IMR-90 (cell line): ENCODE data around the gene ZNF763. TPM values are rescaled to one million over a fixed set of nuclear protein-coding genes. Genes with fewer than 3 reads are reported as not detected.

Source experiments
- ATAC-seq: fragments of 200-7000 bp; cut with Tn5 transposase; 2 replicates; pipeline ENCODE4 v1.9.1; 2020; ENCODE audit warnings: low read depth, mild to moderate bottlenecking, moderate library complexity
- BruUV-seq: library from RNA; stranded (reverse); fragments of 400-500 nt; replicated peaks from 2 replicates; lab custom pipeline; 2021; lab: Mats Ljungman, UMichigan
- CTCF ChIA-PET: fragments of 300-600 bp; formaldehyde crosslinking; extraction: SDS; loops from one replicate; lab custom pipeline; 2021; ENCODE audit warnings: antibody characterized with exemption; lab: Yijun Ruan, JAX
- POLR2A ChIA-PET: fragments of 300-600 bp; sonication (Branson Sonifier 250); formaldehyde crosslinking; loops from one replicate; lab custom pipeline; 2022; ENCODE audit warnings: antibody characterized with exemption; ENCODE audit not compliant: unreplicated experiment; lab: Charles Lee
- DNase-seq: peaks from one replicate; pipeline ENCODE4 v3.0.0; 2013
- H2AFZ ChIP-seq: replicated peaks from 2 replicates; pipeline ENCODE3; 2013; ENCODE audit warnings: low read length, mild to moderate bottlenecking; ENCODE audit not compliant: poor library complexity
- H2AK5ac ChIP-seq: 2 replicates; pipeline ENCODE4 v1.6.1; 2013; ENCODE audit warnings: low read depth, low read length, inconsistent platforms
- H2AK9ac ChIP-seq: replicated peaks from 2 replicates; pipeline ENCODE3; 2013; ENCODE audit warnings: mild to moderate bottlenecking, low read depth, low read length, moderate library complexity; ENCODE audit not compliant: poor library complexity
- H2BK120ac ChIP-seq: 2 replicates; pipeline ENCODE4 v1.6.1; 2013; ENCODE audit warnings: low read depth, low read length, inconsistent platforms
- H2BK15ac ChIP-seq: 3 replicates; pipeline ENCODE4 v1.6.1; 2013; ENCODE audit warnings: low read depth, low read length, inconsistent platforms
- H2BK20ac ChIP-seq: 2 replicates; pipeline ENCODE4 v1.6.1; 2013; ENCODE audit warnings: low read depth, mild to moderate bottlenecking, inconsistent platforms, low read length, moderate library complexity
- H2BK5ac ChIP-seq: 2 replicates; pipeline ENCODE4 v1.6.1; 2013; ENCODE audit warnings: mild to moderate bottlenecking, low read depth, low read length, inconsistent platforms; ENCODE audit not compliant: poor library complexity, severe bottlenecking
- H3K14ac ChIP-seq: replicated peaks from 2 replicates; pipeline ENCODE4 v1.6.1; 2013; ENCODE audit warnings: low read depth, low read length, inconsistent platforms
- H3K18ac ChIP-seq: 2 replicates; pipeline ENCODE4 v1.6.1; 2013; ENCODE audit warnings: low read depth, low read length, control low read depth
- H3K23ac ChIP-seq: 2 replicates; pipeline ENCODE4 v1.6.1; 2013; ENCODE audit warnings: low read depth, low read length, inconsistent platforms
- H3K27ac ChIP-seq: 2 replicates; pipeline ENCODE4 v1.5.1; 2013; ENCODE audit warnings: mild to moderate bottlenecking, control low read depth, low read length; ENCODE audit not compliant: insufficient read depth
- H3K27me3 ChIP-seq: 2 replicates; pipeline ENCODE4 v1.6.1; 2013; ENCODE audit warnings: low read length; ENCODE audit not compliant: control insufficient read depth, insufficient read depth
- H3K36me3 ChIP-seq: 2 replicates; pipeline ENCODE4 v1.6.1; 2013; ENCODE audit warnings: low read length, mixed read lengths; ENCODE audit not compliant: control insufficient read depth, insufficient read depth
- H3K4ac ChIP-seq: 2 replicates; pipeline ENCODE4 v1.6.1; 2013; ENCODE audit warnings: low read depth, low read length, inconsistent platforms
- H3K4me1 ChIP-seq: 2 replicates; pipeline ENCODE4 v1.6.1; 2013; ENCODE audit warnings: low read length, mixed read lengths; ENCODE audit not compliant: control insufficient read depth, insufficient read depth
- H3K4me2 ChIP-seq: 2 replicates; pipeline ENCODE4 v1.6.1; 2013; ENCODE audit warnings: low read depth, mild to moderate bottlenecking, control low read depth, low read length, moderate library complexity
- H3K4me3 ChIP-seq: 2 replicates; pipeline ENCODE4 v1.5.1; 2013; ENCODE audit warnings: low read depth, mild to moderate bottlenecking, control low read depth, low read length, moderate library complexity; ENCODE audit not compliant: insufficient read depth
- H3K56ac ChIP-seq: 2 replicates; pipeline ENCODE4 v1.6.1; 2013; ENCODE audit warnings: low read length, inconsistent platforms; ENCODE audit not compliant: insufficient read depth; ENCODE audit errors: extremely low read depth
- H3K79me1 ChIP-seq, 2 experiments: 2 replicates each; pipeline ENCODE4 v1.6.1; 2013; ENCODE audit warnings: low read length in 2 of 2, inconsistent platforms in 1 of 2, low read depth in 1 of 2
- H3K9ac ChIP-seq: 2 replicates; pipeline ENCODE4 v1.6.1; 2013; ENCODE audit warnings: low read depth, low read length, control low read depth
- H3K9me1 ChIP-seq: 2 replicates; pipeline ENCODE4 v1.6.1; 2013; ENCODE audit warnings: low read length, inconsistent platforms; ENCODE audit not compliant: insufficient read depth
- H3K9me3 ChIP-seq: 2 replicates; pipeline ENCODE4 v1.6.1; 2013; ENCODE audit warnings: low read length; ENCODE audit not compliant: control insufficient read depth, insufficient read depth
- H4K20me1 ChIP-seq: 2 replicates; pipeline ENCODE4 v1.6.1; 2013; ENCODE audit warnings: low read length, inconsistent platforms; ENCODE audit not compliant: insufficient read depth
- H4K5ac ChIP-seq: 2 replicates; pipeline ENCODE4 v1.6.1; 2013; ENCODE audit warnings: mild to moderate bottlenecking, low read depth, low read length, control low read depth
- H4K8ac ChIP-seq, 2 experiments: 2 replicates each; pipeline ENCODE4 v1.6.1; 2013; ENCODE audit warnings: low read depth in 2 of 2, low read length in 2 of 2, control low read depth in 1 of 2, inconsistent platforms in 1 of 2
- H4K91ac ChIP-seq: 2 replicates; pipeline ENCODE4 v1.6.1; 2013; ENCODE audit warnings: low read depth, low read length, inconsistent platforms; ENCODE audit not compliant: insufficient read depth
- BHLHE40 ChIP-seq: fragments of 150-350 bp; IDR thresholded peaks from 2 replicates; pipeline ENCODE4 v1.6.1; 2016; ENCODE audit warnings: mild to moderate bottlenecking, low read depth, low read length
- CEBPB ChIP-seq: IDR thresholded peaks from 2 replicates; pipeline ENCODE4 v1.6.1; 2012; ENCODE audit warnings: low read depth, low read length, improper control_type of control experiment
- CHD1 ChIP-seq: IDR thresholded peaks from 2 replicates; pipeline ENCODE4 v1.6.1; 2012; ENCODE audit warnings: low read depth, low read length, improper control_type of control experiment
- FOS ChIP-seq: fragments of 150-350 bp; IDR thresholded peaks from 2 replicates; pipeline ENCODE4 v1.6.1; 2016; ENCODE audit warnings: low read depth, low read length
- MAZ ChIP-seq: IDR thresholded peaks from 2 replicates; pipeline ENCODE4 v1.6.1; 2012; ENCODE audit warnings: low read depth, mild to moderate bottlenecking, low read length, improper control_type of control experiment, moderate library complexity, borderline replicate concordance
- MXI1 ChIP-seq: IDR thresholded peaks from 2 replicates; pipeline ENCODE4 v1.6.1; 2012; ENCODE audit warnings: low read depth, mild to moderate bottlenecking, low read length, moderate library complexity, borderline replicate concordance
- POLR2A ChIP-seq: IDR thresholded peaks from 2 replicates; pipeline ENCODE4 v1.6.1; 2012; ENCODE audit warnings: mild to moderate bottlenecking, low read depth, low read length
- RAD21 ChIP-seq: IDR thresholded peaks from 2 replicates; pipeline ENCODE4 v1.6.1; 2012; ENCODE audit warnings: low read length, improper control_type of control experiment
- RFX5 ChIP-seq: IDR thresholded peaks from 2 replicates; pipeline ENCODE4 v1.8.0; 2012; ENCODE audit warnings: low read depth, mild to moderate bottlenecking, low read length, moderate library complexity
- SMC3 ChIP-seq: fragments of 150-350 bp; IDR thresholded peaks from 2 replicates; pipeline ENCODE4 v1.6.1; 2016; ENCODE audit warnings: low read depth, mild to moderate bottlenecking, antibody characterized with exemption, low read length, moderate library complexity
- WGBS, 2 experiments: methylation state at CpG; one replicate each; pipeline versions ENCODE4 v1.1.5 to v1.1.7; 2013; ENCODE audit warnings: missing lambda C conversion rate in 2 of 2; ENCODE audit not compliant: insufficient read length in 1 of 2; ENCODE audit errors: extremely low coverage in 2 of 2; 5-methylcytosine and 5-hydroxymethylcytosine counted together
- dilution Hi-C: fragments of 300-500 bp; cut with HindIII; formaldehyde crosslinking; loops from one replicate; pipeline ENCODE4 v1.14.3; 2018; ENCODE audit warnings: low sequenced_read_pairs; ENCODE audit not compliant: unreplicated experiment
- in situ Hi-C: fragments of 300-500 bp; cut with MboI; formaldehyde crosslinking; loops from 3 replicates; pipeline ENCODE4 v1.14.3; 2019; ENCODE audit warnings: low sequenced_read_pairs, inconsistent platforms, mixed read lengths
- intact Hi-C: fragments of 100-400 bp; cut with micrococcal nuclease; formaldehyde crosslinking; loops from 2 replicates; pipeline ENCODE4 v1.10.0; 2022
- polyA plus RNA-seq, 3 experiments: library from polyadenylated mRNA; depleted of rRNA; stranded (reverse); fragments of >200 nt; gene quantifications; 2 replicates each; pipeline ENCODE4 v1.2.3, GENCODE V29; 2012; ENCODE audit warnings: low replicate concordance in 1 of 3
- total RNA-seq: library from RNA; depleted of rRNA; stranded (reverse); fragments of >200 nt; gene quantifications from 2 replicates; pipeline ENCODE4 v1.2.3, GENCODE V29; 2012
- TF ChIP-seq, protein P1 (sequence below): conservative IDR thresholded peaks from 2 replicates; pipeline ENCODE4 v1.5.1; 2012; ENCODE audit warnings: mild to moderate bottlenecking, low read depth, low read length, improper control_type of control experiment
- TF ChIP-seq, protein P2 (sequence below): fragments of 150-350 bp; IDR thresholded peaks from 2 replicates; pipeline ENCODE4 v1.6.1; 2016; ENCODE audit warnings: low read depth, mild to moderate bottlenecking, low read length, moderate library complexity, borderline replicate concordance
- TF ChIP-seq, protein P3 (sequence below): fragments of 150-350 bp; IDR thresholded peaks from 2 replicates; pipeline ENCODE4 v1.6.1; 2017; ENCODE audit warnings: mild to moderate bottlenecking, antibody characterized with exemption, low read length, low read depth

Gene ZNF763
- total and polyA plus RNA-seq, 2 of the 4 experiments (the other 2 are of a cell fraction) = 0.90 to 0.94 TPM

DNA sequence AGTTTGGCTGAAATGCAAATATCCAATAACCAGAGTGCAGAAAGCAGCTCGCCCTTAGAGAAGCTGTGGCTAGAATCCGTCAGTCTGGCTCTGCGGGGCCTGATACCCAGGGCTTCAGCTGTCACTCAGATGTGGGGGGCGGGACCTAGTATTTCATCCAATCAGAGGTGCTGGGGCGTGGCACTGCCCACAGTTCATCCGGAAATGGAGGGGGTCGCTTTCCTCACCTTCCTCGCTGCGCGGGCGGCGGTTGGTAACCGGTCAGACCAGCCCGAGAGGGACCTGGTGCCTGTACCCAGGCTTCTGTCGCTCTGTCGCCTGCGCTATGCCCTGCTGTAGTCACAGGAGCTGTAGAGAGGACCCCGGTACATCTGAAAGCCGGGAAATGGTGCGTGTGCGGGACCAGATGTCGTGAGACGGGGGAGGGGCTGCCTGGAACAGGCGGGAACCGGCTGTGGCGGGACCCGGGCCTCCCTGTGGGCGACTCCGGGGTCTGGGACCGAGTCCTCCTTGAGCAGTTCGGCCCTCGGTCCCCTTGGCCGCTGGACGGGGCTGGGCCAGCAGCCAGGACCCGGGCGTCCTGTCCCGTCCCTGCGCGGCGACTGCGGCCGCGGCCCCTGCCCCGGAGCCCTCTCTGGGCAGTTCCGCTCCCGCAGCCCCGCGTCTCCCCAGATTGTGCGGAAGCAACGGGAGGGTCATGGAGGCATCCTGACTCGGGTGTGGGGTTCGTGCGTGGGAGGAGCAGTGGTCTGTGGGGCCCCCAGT, 39.8 kb upstream of the ZNF763 start, which contains the start of gene ZNF700:
Gene ZNF700, plus strand, starts transcription at position 222 of the 765 bp plus-strand sequence. Its CDS starts 104 bp downstream, at position 326.
- peak within 1 kb of the TSS; percentile 35; the same call in 1 of the 2 replicates for H3K56ac ChIP-seq
- peak within 1 kb of the TSS; percentile 56 for H3K18ac ChIP-seq
- WGBS, 2 experiments = 0% methylated on average over 19 of the region's 53 CpGs; no CpG with 5 or more reads in 1 of the 2 experiments
- H3K23ac ChIP-seq = peak within 1 kb of the TSS; percentile 85
- H2AK9ac ChIP-seq = peak within 1 kb of the TSS; percentile 77
- H4K8ac ChIP-seq = peak within 1 kb of the TSS in 1 of 2 experiments; percentile 90; a peak in 2 of 4 replicates
- peak within 1 kb of the TSS; percentile 85 for H4K91ac ChIP-seq
- TF ChIP-seq MXI1 = peak; percentile 63; the same call in 1 of the 2 replicates
- no peak for TF ChIP-seq RAD21
- no peak for TF ChIP-seq FOS
- no peak for TF ChIP-seq RFX5
- TF ChIP-seq SMC3 = no peak
- TF ChIP-seq, protein P1, sequence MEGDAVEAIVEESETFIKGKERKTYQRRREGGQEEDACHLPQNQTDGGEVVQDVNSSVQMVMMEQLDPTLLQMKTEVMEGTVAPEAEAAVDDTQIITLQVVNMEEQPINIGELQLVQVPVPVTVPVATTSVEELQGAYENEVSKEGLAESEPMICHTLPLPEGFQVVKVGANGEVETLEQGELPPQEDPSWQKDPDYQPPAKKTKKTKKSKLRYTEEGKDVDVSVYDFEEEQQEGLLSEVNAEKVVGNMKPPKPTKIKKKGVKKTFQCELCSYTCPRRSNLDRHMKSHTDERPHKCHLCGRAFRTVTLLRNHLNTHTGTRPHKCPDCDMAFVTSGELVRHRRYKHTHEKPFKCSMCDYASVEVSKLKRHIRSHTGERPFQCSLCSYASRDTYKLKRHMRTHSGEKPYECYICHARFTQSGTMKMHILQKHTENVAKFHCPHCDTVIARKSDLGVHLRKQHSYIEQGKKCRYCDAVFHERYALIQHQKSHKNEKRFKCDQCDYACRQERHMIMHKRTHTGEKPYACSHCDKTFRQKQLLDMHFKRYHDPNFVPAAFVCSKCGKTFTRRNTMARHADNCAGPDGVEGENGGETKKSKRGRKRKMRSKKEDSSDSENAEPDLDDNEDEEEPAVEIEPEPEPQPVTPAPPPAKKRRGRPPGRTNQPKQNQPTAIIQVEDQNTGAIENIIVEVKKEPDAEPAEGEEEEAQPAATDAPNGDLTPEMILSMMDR = no peak
- TF ChIP-seq POLR2A = peak; percentile 72; the same call in 1 of the 2 replicates
- TF ChIP-seq BHLHE40 = no peak
- TF ChIP-seq, protein P2, sequence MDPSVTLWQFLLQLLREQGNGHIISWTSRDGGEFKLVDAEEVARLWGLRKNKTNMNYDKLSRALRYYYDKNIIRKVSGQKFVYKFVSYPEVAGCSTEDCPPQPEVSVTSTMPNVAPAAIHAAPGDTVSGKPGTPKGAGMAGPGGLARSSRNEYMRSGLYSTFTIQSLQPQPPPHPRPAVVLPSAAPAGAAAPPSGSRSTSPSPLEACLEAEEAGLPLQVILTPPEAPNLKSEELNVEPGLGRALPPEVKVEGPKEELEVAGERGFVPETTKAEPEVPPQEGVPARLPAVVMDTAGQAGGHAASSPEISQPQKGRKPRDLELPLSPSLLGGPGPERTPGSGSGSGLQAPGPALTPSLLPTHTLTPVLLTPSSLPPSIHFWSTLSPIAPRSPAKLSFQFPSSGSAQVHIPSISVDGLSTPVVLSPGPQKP = no peak
- no peak for TF ChIP-seq CHD1
- peak; percentile 10; the same call in 1 of the 2 replicates for TF ChIP-seq CEBPB
- TF ChIP-seq, protein P3, sequence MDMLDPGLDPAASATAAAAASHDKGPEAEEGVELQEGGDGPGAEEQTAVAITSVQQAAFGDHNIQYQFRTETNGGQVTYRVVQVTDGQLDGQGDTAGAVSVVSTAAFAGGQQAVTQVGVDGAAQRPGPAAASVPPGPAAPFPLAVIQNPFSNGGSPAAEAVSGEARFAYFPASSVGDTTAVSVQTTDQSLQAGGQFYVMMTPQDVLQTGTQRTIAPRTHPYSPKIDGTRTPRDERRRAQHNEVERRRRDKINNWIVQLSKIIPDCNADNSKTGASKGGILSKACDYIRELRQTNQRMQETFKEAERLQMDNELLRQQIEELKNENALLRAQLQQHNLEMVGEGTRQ = no peak
- TF ChIP-seq MAZ = peak; percentile 80; the same call in 1 of the 2 replicates
- H3K9me3 ChIP-seq = no peaks in the 10 kb centered on the region
- peak within 1 kb of the TSS; percentile 58; the same call in 1 of the 2 replicates for H2BK120ac ChIP-seq
- CTCF ChIA-PET = interaction anchor here (0.7 to 2.6 kb wide), 5 partner anchors 29 to 135 kb away, joined by 3 to 24 read pairs (median 5); no protein-coding TSS in a partner anchor
- H3K79me1 ChIP-seq = peaks cover 3 to 22% of the 10 kb centered on the region in 2 experiments; a peak in 3 of 4 replicates
- no peaks in the 10 kb centered on the region for H3K27me3 ChIP-seq
- BruUV-seq = no TSS peak
- POLR2A ChIA-PET = no interaction called here
- H4K20me1 ChIP-seq = peaks cover 3% of the 10 kb centered on the region
- H3K14ac ChIP-seq = peak within 1 kb of the TSS; percentile 94
- H3K4ac ChIP-seq = peak within 1 kb of the TSS; percentile 94
- peak; percentile 96 for ATAC-seq
- peak; percentile 86 for DNase-seq
- H3K4me2 ChIP-seq = peak within 1 kb of the TSS; percentile 92
- in situ Hi-C loops = no loop called here
- H3K9ac ChIP-seq = peak within 1 kb of the TSS; percentile 86
- intact Hi-C loops = loop anchor here (10.0 kb wide), 1 partner anchor 130 kb away; the partner anchor contains the start of gene ZNF878
- no peak within 1 kb of the TSS for H2BK20ac ChIP-seq
- peak within 1 kb of the TSS; percentile 86 for H2BK5ac ChIP-seq
- peak within 1 kb of the TSS; percentile 96 for H2AFZ ChIP-seq
- no peaks in the 10 kb centered on the region for H3K9me1 ChIP-seq
- peaks cover 4% of the 10 kb centered on the region; the same call in 1 of the 2 replicates for H3K4me1 ChIP-seq
- peak within 1 kb of the TSS; percentile 54 for H2AK5ac ChIP-seq
- dilution Hi-C loops = no loop called here
- peak within 1 kb of the TSS; percentile 97 for H3K27ac ChIP-seq
- peak within 1 kb of the TSS; percentile 93 for H3K4me3 ChIP-seq
- H2BK15ac ChIP-seq = peak within 1 kb of the TSS; percentile 53; the same call in 1 of the 3 replicates
- no peaks in the 10 kb centered on the region for H3K36me3 ChIP-seq
- H4K5ac ChIP-seq = peak within 1 kb of the TSS; percentile 88
